SH-SY5Y (cell line): Measurements from ENCODE around the gene ZBTB8A.

ENCODE experiments used
- GATA2 ChIP-seq: IDR thresholded peaks from 2 replicates; pipeline ENCODE4 v1.6.1; 2011; ENCODE audit warnings: mild to moderate bottlenecking, low read depth, low read length
- GATA3 ChIP-seq: IDR thresholded peaks from 2 replicates; pipeline ENCODE4 v1.6.1; 2011; ENCODE audit warnings: low read depth, mild to moderate bottlenecking, low read length, moderate library complexity

DNA sequence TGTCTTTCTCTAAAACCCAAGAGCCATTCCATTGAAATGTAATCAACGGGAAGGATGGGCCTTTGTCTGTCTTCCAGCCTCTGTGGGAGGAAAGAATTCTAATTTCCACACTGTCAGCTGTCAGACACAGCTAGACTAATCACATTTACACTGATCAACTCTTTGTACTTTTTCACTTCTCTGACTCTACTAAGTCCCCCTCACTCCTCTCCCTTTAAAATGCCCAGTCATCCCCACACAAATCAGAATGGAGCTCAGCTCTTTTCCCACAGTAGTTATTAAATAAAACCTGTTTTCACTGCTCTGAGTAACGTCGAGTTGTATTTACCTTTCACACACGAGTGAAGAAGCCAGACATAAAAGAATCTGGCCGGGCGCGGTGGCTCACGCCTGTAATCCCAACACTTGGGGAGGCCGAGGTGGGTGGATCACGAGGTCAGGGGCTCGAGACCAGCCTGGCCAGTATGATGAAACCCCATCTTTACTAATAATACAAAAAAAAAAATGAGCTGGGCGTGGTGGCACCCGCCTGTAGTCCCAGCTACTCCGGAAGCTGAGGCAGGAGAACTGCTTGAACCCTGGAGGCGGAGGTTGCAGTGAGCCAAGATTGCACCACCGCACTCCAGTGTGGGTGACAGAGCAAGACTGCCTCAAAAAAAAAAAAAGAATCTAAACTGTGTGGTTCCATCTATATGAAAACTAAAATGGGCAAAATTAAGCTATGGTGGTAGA, 97.9 kb downstream of the ZBTB8A start:
- TF ChIP-seq GATA3 = no peak
- no peak for TF ChIP-seq GATA2
